ENCODE measurements around the gene ABCA1. TPM values are rescaled to one million over a fixed set of nuclear protein-coding genes. Genes with fewer than 3 reads are reported as not detected.

The ABCA1 gene
- total RNA-seq, 6 donors from 2014 or later, result 27.6 to 194 (median 47.0) TPM

- Histone ChIP-seq H3K27ac (no peak overlapping the region), H3K36me3 (no peaks in the 10 kb centered on the region), H3K4me1 (peaks cover 0 to 16% (median 5%) of the 10 kb centered on the region in 4 donors), H3K4me3 (no peak overlapping the region), H3K9me3 (no peaks in the 10 kb centered on the region), H3K27me3 (no peaks in the 10 kb centered on the region)
- TF ChIP-seq POLR2A (IDR thresholded peaks at IDR 0.05), result peak in 1 of 4 donors; percentile 1
- no peak for TF ChIP-seq CTCF (IDR thresholded peaks at IDR 0.05)
- ATAC-seq (ENCODE audit: low FRiP score in 2 of 2) (no peak), DNase-seq (no peak)
Measured at GRCh38 chr9:104775574-104775936, 152.4 kb downstream of the ABCA1 start.

- Histone ChIP-seq H3K4me1 (peaks cover 0 to 12% (median under 1%) of the 10 kb centered on the region in 4 donors), H3K4me3 (no peak overlapping the region), H3K27me3 (no peaks in the 10 kb centered on the region), H3K36me3 (no peaks in the 10 kb centered on the region), H3K9me3 (no peaks in the 10 kb centered on the region), H3K27ac (peak overlapping the region in 1 of 4 donors; percentile 24)
- TF ChIP-seq CTCF (IDR thresholded peaks at IDR 0.05) (no peak), POLR2AphosphoS5 (IDR thresholded peaks at IDR 0.05) (peak in 1 of 2 donors; percentile 33), POLR2A (IDR thresholded peaks at IDR 0.05) (peak in 2 of 4 donors; percentile 10 to 19), EP300 (IDR thresholded peaks at IDR 0.05) (peak in 1 of 4 donors; percentile 14)
- ATAC-seq (ENCODE audit: low FRiP score in 2 of 2), result peak; percentile 72 to 79
- 86 to 88% methylated on average over 11 of the region's 11 CpGs for WGBS, 2 donors
- DNase-seq, result no peak
Measured at GRCh38 chr9:104774831-104775573, 153.0 kb downstream of the ABCA1 start.

GRCh38 chr9:104774132-104774531 lies 153.8 kb downstream of the ABCA1 start:
- DNase-seq (no peak), ATAC-seq (ENCODE audit: low FRiP score in 2 of 2) (no peak)
- no peaks in the 10 kb centered on the region for H3K36me3 ChIP-seq
- no peak for TF ChIP-seq POLR2A (IDR thresholded peaks at IDR 0.05)
- TF ChIP-seq EP300 (IDR thresholded peaks at IDR 0.05), result no peak
- TF ChIP-seq POLR2AphosphoS5 (IDR thresholded peaks at IDR 0.05), result no peak
- no peak for TF ChIP-seq CTCF (IDR thresholded peaks at IDR 0.05)
- no peaks in the 10 kb centered on the region for H3K9me3 ChIP-seq
- H3K27ac ChIP-seq, result no peak overlapping the region
- no peaks in the 10 kb centered on the region for H3K27me3 ChIP-seq
- 59 to 62% methylated on average over 1 of the region's 1 CpG for WGBS, 2 donors
- peaks cover 0 to 8% (median 0%) of the 10 kb centered on the region in 4 donors for H3K4me1 ChIP-seq
- H3K4me3 ChIP-seq, result no peak overlapping the region

- ATAC-seq (ENCODE audit: low FRiP score in 2 of 2) (no peak), DNase-seq (no peak)
- no peak overlapping the region for H3K4me3 ChIP-seq
- no peak overlapping the region for H3K27ac ChIP-seq
- peaks cover 0 to 8% (median 0%) of the 10 kb centered on the region in 4 donors for H3K4me1 ChIP-seq
- WGBS, 2 donors, result 66 to 73% methylated on average over 5 of the region's 5 CpGs
- TF ChIP-seq POLR2AphosphoS5 (IDR thresholded peaks at IDR 0.05) (no peak), CTCF (IDR thresholded peaks at IDR 0.05) (no peak), EP300 (IDR thresholded peaks at IDR 0.05) (no peak), POLR2A (IDR thresholded peaks at IDR 0.05) (no peak)
- no peaks in the 10 kb centered on the region for H3K36me3 ChIP-seq
- no peaks in the 10 kb centered on the region for H3K27me3 ChIP-seq
- H3K9me3 ChIP-seq, result no peaks in the 10 kb centered on the region
Measured at GRCh38 chr9:104772714-104773510, 155.0 kb downstream of the ABCA1 start.

Data from upper lobe of left lung (tissue), 6 donors.